H9 (cell line): ENCODE data around the gene TMEM127. TPM values are rescaled to one million over a fixed set of nuclear protein-coding genes. Genes with fewer than 3 reads are reported as not detected.

ENCODE experiments used
- DNase-seq: peaks from one replicate; pipeline ENCODE4 v3.0.0-alpha.2; 2017
- H2AFZ ChIP-seq: one replicate; pipeline ENCODE4 v1.6.1; 2013; ENCODE audit warnings: mild to moderate bottlenecking, low read length, control low read depth, moderate library complexity
- H2AK5ac ChIP-seq: 2 replicates; pipeline ENCODE4 v1.6.1; 2013; ENCODE audit warnings: low read length, control low read depth, mixed read lengths; ENCODE audit not compliant: insufficient read length
- H2BK120ac ChIP-seq: one replicate; pipeline ENCODE4 v1.6.1; 2013; ENCODE audit warnings: low read depth, mild to moderate bottlenecking, low read length, control low read depth, inconsistent platforms; ENCODE audit not compliant: poor library complexity, severe bottlenecking
- H2BK12ac ChIP-seq: 2 replicates; pipeline ENCODE4 v1.6.1; 2013; ENCODE audit warnings: low read length, control low read depth, mixed read lengths, low read depth; ENCODE audit not compliant: insufficient read length
- H2BK15ac ChIP-seq: 2 replicates; pipeline ENCODE4 v1.6.1; 2013; ENCODE audit warnings: low read depth, low read length, control low read depth
- H2BK20ac ChIP-seq: one replicate; pipeline ENCODE4 v1.6.1; 2013; ENCODE audit warnings: low read depth, mild to moderate bottlenecking, low read length, control low read depth, inconsistent platforms; ENCODE audit not compliant: poor library complexity, severe bottlenecking
- H2BK5ac ChIP-seq: 2 replicates; pipeline ENCODE4 v1.6.1; 2013; ENCODE audit warnings: low read length, control low read depth, mixed read lengths; ENCODE audit not compliant: insufficient read length
- H3K14ac ChIP-seq: 2 replicates; pipeline ENCODE4 v1.6.1; 2013; ENCODE audit warnings: low read length, control low read depth; ENCODE audit not compliant: insufficient read depth
- H3K18ac ChIP-seq: 2 replicates; pipeline ENCODE4 v1.6.1; 2013; ENCODE audit warnings: low read depth, mild to moderate bottlenecking, mixed read lengths, low read length, control low read depth; ENCODE audit not compliant: insufficient read length
- H3K23ac ChIP-seq: 2 replicates; pipeline ENCODE4 v1.6.1; 2013; ENCODE audit warnings: low read length, control low read depth, mixed read lengths, low read depth; ENCODE audit not compliant: insufficient read length
- H3K23me2 ChIP-seq: 2 replicates; pipeline ENCODE4 v1.6.1; 2013; ENCODE audit warnings: low read depth, mild to moderate bottlenecking, mixed read lengths, low read length, control low read depth; ENCODE audit not compliant: insufficient read length, poor library complexity, severe bottlenecking
- H3K27ac ChIP-seq: 2 replicates; pipeline ENCODE4 v1.5.1; 2013; ENCODE audit warnings: low read length, control low read depth, mixed read lengths, low read depth; ENCODE audit not compliant: insufficient read length
- H3K27me3 ChIP-seq: 2 replicates; pipeline ENCODE4 v1.6.1; 2013; ENCODE audit warnings: low read length, control low read depth, inconsistent platforms; ENCODE audit not compliant: insufficient read depth
- H3K4ac ChIP-seq: 2 replicates; pipeline ENCODE4 v1.6.1; 2013; ENCODE audit warnings: low read depth, mild to moderate bottlenecking, control low read depth, inconsistent platforms, low read length, moderate library complexity
- H3K4me1 ChIP-seq: 2 replicates; pipeline ENCODE4 v1.6.1; 2013; ENCODE audit warnings: low read length, control low read depth, inconsistent platforms; ENCODE audit not compliant: insufficient read depth
- H3K4me2 ChIP-seq: 2 replicates; pipeline ENCODE4 v1.6.1; 2013; ENCODE audit warnings: low read length, control low read depth, mixed read lengths; ENCODE audit not compliant: insufficient read length, insufficient read depth
- H3K56ac ChIP-seq: 2 replicates; pipeline ENCODE4 v1.6.1; 2013; ENCODE audit warnings: low read depth, mild to moderate bottlenecking, mixed read lengths, low read length, control low read depth; ENCODE audit not compliant: insufficient read length
- H3K79me1 ChIP-seq: 2 replicates; pipeline ENCODE4 v1.6.1; 2013; ENCODE audit warnings: low read depth, mild to moderate bottlenecking, moderate library complexity, low read length, control low read depth, inconsistent platforms; ENCODE audit not compliant: insufficient read depth, poor library complexity, severe bottlenecking
- H3K79me2 ChIP-seq: 2 replicates; pipeline ENCODE4 v1.6.1; 2013; ENCODE audit warnings: low read length, control low read depth, inconsistent platforms; ENCODE audit not compliant: insufficient read depth
- H3K9ac ChIP-seq: 2 replicates; pipeline ENCODE4 v1.6.1; 2013; ENCODE audit warnings: low read length, control low read depth, mixed read lengths; ENCODE audit not compliant: insufficient read length; ENCODE audit errors: extremely low read depth
- H3K9me3 ChIP-seq: one replicate; pipeline ENCODE4 v1.6.1; 2013; ENCODE audit warnings: low read depth, low read length, inconsistent platforms; ENCODE audit not compliant: control insufficient read depth
- H3T11ph ChIP-seq: one replicate; pipeline ENCODE4 v1.6.1; 2013; ENCODE audit warnings: mild to moderate bottlenecking, low read length, control low read depth, inconsistent platforms
- H4K20me1 ChIP-seq: one replicate; pipeline ENCODE4 v1.6.1; 2013; ENCODE audit not compliant: control insufficient read depth, insufficient read length, insufficient read depth
- H4K5ac ChIP-seq: 2 replicates; pipeline ENCODE4 v1.6.1; 2013; ENCODE audit warnings: low read depth, mild to moderate bottlenecking, mixed read lengths, low read length, control low read depth; ENCODE audit not compliant: insufficient read length
- H4K8ac ChIP-seq: replicated peaks from 2 replicates; pipeline ENCODE4 v1.6.1; 2013; ENCODE audit warnings: low read length, control low read depth, mixed read lengths, low read depth; ENCODE audit not compliant: insufficient read length
- H4K91ac ChIP-seq: 2 replicates; pipeline ENCODE4 v1.6.1; 2013; ENCODE audit warnings: low read depth, mild to moderate bottlenecking, moderate library complexity, mixed read lengths, low read length, control low read depth; ENCODE audit not compliant: insufficient read length
- H3K27ac Mint-ChIP-seq, 3 experiments: 2 replicates in 2 of 3; 3 replicates in 1 of 3; pipeline ENCODE4 v1.8.0; 2020 to 2021; ENCODE audit warnings: mixed read lengths in 3 of 3, mild to moderate bottlenecking in 1 of 3, moderate library complexity in 1 of 3
- H3K27me3 Mint-ChIP-seq: 2 replicates; pipeline ENCODE4 v1.8.0; 2021; ENCODE audit warnings: low read depth, mild to moderate bottlenecking, moderate library complexity, mixed read lengths
- H3K36me3 Mint-ChIP-seq, 3 experiments: 2 replicates in 2 of 3; 3 replicates in 1 of 3; pipeline ENCODE4 v1.8.0; 2020 to 2021; ENCODE audit warnings: low read depth in 3 of 3, mixed read lengths in 3 of 3; ENCODE audit not compliant: insufficient read depth in 1 of 3
- H3K4me1 Mint-ChIP-seq, 2 experiments: 2 replicates each; pipeline ENCODE4 v1.8.0; 2020; ENCODE audit warnings: mixed read lengths in 2 of 2
- H3K4me3 Mint-ChIP-seq, 2 experiments: 2 replicates in 1 of 2; 3 replicates in 1 of 2; pipeline ENCODE4 v1.8.0; 2020 to 2021; ENCODE audit warnings: mild to moderate bottlenecking in 2 of 2, mixed read lengths in 2 of 2, moderate library complexity in 1 of 2
- H3K9me3 Mint-ChIP-seq, 2 experiments: 2 replicates in 1 of 2; 3 replicates in 1 of 2; pipeline ENCODE4 v1.8.0; 2020; ENCODE audit warnings: mild to moderate bottlenecking in 2 of 2, mixed read lengths in 2 of 2, moderate library complexity in 1 of 2
- WGBS: extraction: QIAGEN DNeasy Blood & Tissue Kit; methylation state at CpG from one replicate; pipeline ENCODE4 v1.1.7; 2013; ENCODE audit warnings: missing lambda C conversion rate, low lambda C conversion rate, mixed read lengths; ENCODE audit not compliant: insufficient read length; ENCODE audit errors: extremely low coverage; 5-methylcytosine and 5-hydroxymethylcytosine counted together
- total RNA-seq: library from RNA; stranded (reverse); gene quantifications from 2 replicates; pipeline ENCODE4 v1.2.1, GENCODE V29; 2021
- TF ChIP-seq, protein P1 (sequence below): fragments of 200-600 bp; sonication (generic); conservative IDR thresholded peaks from 3 replicates; pipeline ENCODE4 v1.8.0; 2021; ENCODE audit warnings: antibody characterized with exemption, mild to moderate bottlenecking

The TMEM127 gene
- total RNA-seq, 1 experiment from 2014 or later: 30.1 TPM

- H3K18ac ChIP-seq: no peak overlapping the region
- H3K14ac ChIP-seq: no peak overlapping the region
- H2AFZ ChIP-seq: no peak overlapping the region
- Mint-ChIP-seq H3K27ac (no peak overlapping the region), H3K36me3 (peaks cover 10 to 50% (median 29%) of the 10 kb centered on the region in 3 experiments; a peak in 6 of 7 replicates), H3K9me3 (no peaks in the 10 kb centered on the region), H3K4me3 (no peak overlapping the region; a peak in 1 of 5 replicates), H3K27me3 (no peaks in the 10 kb centered on the region), H3K4me1 (no peaks in the 10 kb centered on the region)
- no peak overlapping the region for H4K91ac ChIP-seq
- H3K56ac ChIP-seq: no peak overlapping the region
- no peak overlapping the region for H2BK5ac ChIP-seq
- no peaks in the 10 kb centered on the region for H3K4me1 ChIP-seq
- DNase-seq: no peak
- no peaks in the 10 kb centered on the region for H3K79me1 ChIP-seq
- no CpG with 5 or more reads among the region's 11 CpGs for WGBS
- H3K27me3 ChIP-seq: no peaks in the 10 kb centered on the region
- no peak overlapping the region for H3K9ac ChIP-seq
- no peak overlapping the region for H2BK20ac ChIP-seq
- no peak overlapping the region for H4K8ac ChIP-seq
- no peak overlapping the region for H2BK15ac ChIP-seq
- H3K23me2 ChIP-seq: no peaks in the 10 kb centered on the region
- H3K4ac ChIP-seq: no peak overlapping the region
- no peaks in the 10 kb centered on the region for H3K9me3 ChIP-seq
- no peak overlapping the region for H2BK12ac ChIP-seq
- H3K27ac ChIP-seq: no peak overlapping the region
- no peak overlapping the region for H2AK5ac ChIP-seq
- no peak overlapping the region for H3K4me2 ChIP-seq
- no peaks in the 10 kb centered on the region for H3K79me2 ChIP-seq
- no peak overlapping the region for H3K23ac ChIP-seq
- no peak overlapping the region for H4K5ac ChIP-seq
- TF ChIP-seq, protein P1, sequence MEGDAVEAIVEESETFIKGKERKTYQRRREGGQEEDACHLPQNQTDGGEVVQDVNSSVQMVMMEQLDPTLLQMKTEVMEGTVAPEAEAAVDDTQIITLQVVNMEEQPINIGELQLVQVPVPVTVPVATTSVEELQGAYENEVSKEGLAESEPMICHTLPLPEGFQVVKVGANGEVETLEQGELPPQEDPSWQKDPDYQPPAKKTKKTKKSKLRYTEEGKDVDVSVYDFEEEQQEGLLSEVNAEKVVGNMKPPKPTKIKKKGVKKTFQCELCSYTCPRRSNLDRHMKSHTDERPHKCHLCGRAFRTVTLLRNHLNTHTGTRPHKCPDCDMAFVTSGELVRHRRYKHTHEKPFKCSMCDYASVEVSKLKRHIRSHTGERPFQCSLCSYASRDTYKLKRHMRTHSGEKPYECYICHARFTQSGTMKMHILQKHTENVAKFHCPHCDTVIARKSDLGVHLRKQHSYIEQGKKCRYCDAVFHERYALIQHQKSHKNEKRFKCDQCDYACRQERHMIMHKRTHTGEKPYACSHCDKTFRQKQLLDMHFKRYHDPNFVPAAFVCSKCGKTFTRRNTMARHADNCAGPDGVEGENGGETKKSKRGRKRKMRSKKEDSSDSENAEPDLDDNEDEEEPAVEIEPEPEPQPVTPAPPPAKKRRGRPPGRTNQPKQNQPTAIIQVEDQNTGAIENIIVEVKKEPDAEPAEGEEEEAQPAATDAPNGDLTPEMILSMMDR: no peak
- H2BK120ac ChIP-seq: no peak overlapping the region
- H3T11ph ChIP-seq: no peak overlapping the region
- H4K20me1 ChIP-seq: no peaks in the 10 kb centered on the region
Measured at GRCh38 chr2:96254571-96254970, 11.2 kb downstream of the TMEM127 start.
